ENCODE results near the gene NECAB2. TPM values are rescaled to one million over a fixed set of nuclear protein-coding genes. Genes with fewer than 3 reads are reported as not detected.

NECAB2 gene
- total RNA-seq, 4 donors from 2014 or later: not detected

- TF ChIP-seq POLR2AphosphoS5 (IDR thresholded peaks at IDR 0.05): no peak
- TF ChIP-seq EP300 (IDR thresholded peaks at IDR 0.05): no peak
- no peak for TF ChIP-seq POLR2A (IDR thresholded peaks at IDR 0.05)
- no peak for TF ChIP-seq CTCF (IDR thresholded peaks at IDR 0.05)
- Histone ChIP-seq H3K27me3 (peaks cover 21% of the 10 kb centered on the region), H3K27ac (no peak overlapping the region), H3K4me3 (no peak overlapping the region), H3K4me1 (peaks cover 8% of the 10 kb centered on the region), H3K9me3 (no peaks in the 10 kb centered on the region), H3K36me3 (peaks cover 47% of the 10 kb centered on the region)
- 95% methylated on average over 24 of the region's 36 CpGs for WGBS
- no peak for DNase-seq (ENCODE audit: low spot score in 2 of 2)
Measured at GRCh38 chr16:83965444-83966152, 2.4 kb upstream of the NECAB2 start.

- Histone ChIP-seq H3K27me3 (peaks cover 21% of the 10 kb centered on the region), H3K27ac (no peak overlapping the region), H3K4me3 (no peak overlapping the region), H3K36me3 (peaks cover 41% of the 10 kb centered on the region), H3K4me1 (peaks cover 8% of the 10 kb centered on the region), H3K9me3 (no peaks in the 10 kb centered on the region)
- 93% methylated on average over 12 of the region's 13 CpGs for WGBS
- peak in 1 of 2 donors; percentile 21 for DNase-seq (ENCODE audit: low spot score in 2 of 2)
- no peak for TF ChIP-seq CTCF (IDR thresholded peaks at IDR 0.05)
- no peak for TF ChIP-seq POLR2A (IDR thresholded peaks at IDR 0.05)
- no peak for TF ChIP-seq POLR2AphosphoS5 (IDR thresholded peaks at IDR 0.05)
- no peak for TF ChIP-seq EP300 (IDR thresholded peaks at IDR 0.05)
Measured at GRCh38 chr16:83966153-83966696, 1.8 kb upstream of the NECAB2 start.

DNA sequence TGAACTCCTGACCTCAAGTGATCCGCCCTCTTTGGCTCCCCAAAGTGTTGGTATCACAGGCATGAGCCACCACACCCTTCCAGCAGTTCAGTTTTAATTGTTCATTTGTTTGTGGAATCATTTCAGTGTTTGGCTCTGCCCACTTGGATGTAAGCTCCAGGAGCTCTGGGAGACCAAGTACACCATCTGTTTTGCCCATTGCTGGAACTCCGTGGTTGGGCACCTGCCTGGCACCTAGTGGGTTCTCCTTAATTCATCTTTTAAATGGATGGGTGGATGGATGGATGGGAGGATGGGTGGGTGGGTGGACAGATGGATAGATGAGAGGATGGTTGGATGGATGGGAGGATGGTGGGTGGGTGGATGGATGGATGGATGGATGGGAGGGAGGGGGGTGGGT is 953 bp upstream of the NECAB2 start:
- TF ChIP-seq CTCF (IDR thresholded peaks at IDR 0.05): no peak
- TF ChIP-seq POLR2AphosphoS5 (IDR thresholded peaks at IDR 0.05): no peak
- TF ChIP-seq POLR2A (IDR thresholded peaks at IDR 0.05): no peak
- no peak for TF ChIP-seq EP300 (IDR thresholded peaks at IDR 0.05)
- H3K4me3 ChIP-seq: no peak overlapping the region
- no peak overlapping the region for H3K27ac ChIP-seq
- peaks cover 32% of the 10 kb centered on the region for H3K36me3 ChIP-seq
- WGBS: 54% methylated on average over 2 of the region's 2 CpGs
- peaks cover 21% of the 10 kb centered on the region for H3K27me3 ChIP-seq
- DNase-seq (ENCODE audit: low spot score in 2 of 2): peak in 1 of 2 donors; percentile 17
- H3K9me3 ChIP-seq: no peaks in the 10 kb centered on the region
- H3K4me1 ChIP-seq: peaks cover 8% of the 10 kb centered on the region

DNA sequence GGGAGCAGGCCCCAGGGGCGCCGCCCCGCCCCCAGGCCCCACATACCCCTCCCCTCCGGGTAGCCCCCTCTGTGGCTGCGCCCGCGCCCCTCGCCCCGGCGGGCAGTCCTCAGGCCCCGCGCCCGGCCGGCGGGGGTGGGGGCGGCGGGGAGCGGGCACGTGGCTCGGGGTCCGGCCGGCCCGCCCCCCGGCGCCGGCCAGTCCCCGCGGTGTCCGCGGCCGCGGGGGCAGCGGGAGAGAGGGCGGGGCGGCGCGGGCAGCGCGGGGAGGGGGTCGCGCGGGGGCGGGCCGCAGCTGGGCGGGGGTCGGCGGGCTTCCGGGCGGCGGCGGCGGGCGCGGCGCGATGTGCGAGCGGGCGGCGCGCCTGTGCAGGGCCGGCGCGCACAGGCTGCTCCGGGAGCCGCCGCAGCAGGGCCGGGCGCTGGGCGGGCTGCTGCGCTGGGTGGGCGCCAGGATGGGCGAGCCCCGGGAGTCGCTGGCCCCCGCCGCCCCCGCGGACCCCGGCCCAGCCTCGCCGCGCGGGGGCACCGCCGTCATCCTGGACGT is 335 bp downstream of the NECAB2 start:
- TF ChIP-seq POLR2AphosphoS5 (IDR thresholded peaks at IDR 0.05) (no peak), POLR2A (IDR thresholded peaks at IDR 0.05) (no peak), CTCF (IDR thresholded peaks at IDR 0.05) (no peak), EP300 (IDR thresholded peaks at IDR 0.05) (no peak)
- Histone ChIP-seq H3K9me3 (no peaks in the 10 kb centered on the region), H3K27ac (no peak overlapping the region), H3K4me3 (peak overlapping the region; percentile 45), H3K4me1 (peaks cover 8% of the 10 kb centered on the region), H3K36me3 (peaks cover 20% of the 10 kb centered on the region), H3K27me3 (peaks cover 21% of the 10 kb centered on the region)
- no peak for DNase-seq (ENCODE audit: low spot score in 2 of 2)
- no CpG with 5 or more reads among the region's 87 CpGs for WGBS

DNA sequence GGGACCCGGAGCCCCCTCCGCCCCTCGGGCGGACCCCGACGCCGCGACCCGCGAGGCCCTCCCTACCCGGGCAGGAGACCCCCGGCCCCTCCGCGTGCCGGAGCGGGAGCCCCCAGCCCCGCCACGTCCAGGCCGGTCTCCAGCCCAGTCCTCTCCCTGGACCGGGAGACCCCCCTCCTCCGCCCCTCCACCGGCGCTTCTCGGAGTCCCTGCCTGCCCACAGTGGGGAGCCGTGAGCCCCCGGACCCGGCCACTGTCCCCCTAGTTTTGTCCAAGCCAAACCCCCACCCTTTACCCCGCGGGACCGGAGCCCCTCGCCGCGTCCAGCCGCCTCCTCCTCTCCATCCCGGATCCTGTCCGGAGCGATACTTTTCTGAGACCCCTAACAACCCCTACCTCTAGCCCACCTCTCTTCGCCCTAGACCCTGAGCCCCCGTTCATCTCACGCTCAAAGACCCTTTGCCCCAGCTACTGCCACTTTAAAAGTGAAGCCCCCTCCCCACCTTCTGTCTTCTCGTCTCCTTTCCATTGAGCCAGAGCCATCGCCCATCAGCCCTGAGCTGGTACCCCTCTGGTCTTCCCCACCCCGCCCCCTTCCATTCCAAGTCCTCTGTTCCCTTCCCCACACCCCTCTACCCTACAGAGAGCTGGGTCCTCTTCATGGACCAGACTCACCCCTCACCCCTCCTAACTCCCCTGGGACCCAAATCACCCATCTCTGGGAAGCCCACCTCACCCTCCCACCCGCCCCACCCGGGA is 1.0 kb downstream of the NECAB2 start:
- peak in 1 of 2 donors; percentile 65 for DNase-seq (ENCODE audit: low spot score in 2 of 2)
- Histone ChIP-seq H3K9me3 (no peaks in the 10 kb centered on the region), H3K4me1 (peaks cover 8% of the 10 kb centered on the region), H3K27me3 (peaks cover 21% of the 10 kb centered on the region), H3K27ac (no peak overlapping the region), H3K4me3 (peak overlapping the region; percentile 28), H3K36me3 (peaks cover 15% of the 10 kb centered on the region)
- TF ChIP-seq EP300 (IDR thresholded peaks at IDR 0.05) (no peak), POLR2A (IDR thresholded peaks at IDR 0.05) (no peak), CTCF (IDR thresholded peaks at IDR 0.05) (no peak), POLR2AphosphoS5 (IDR thresholded peaks at IDR 0.05) (no peak)
- WGBS: 7% methylated on average over 18 of the region's 45 CpGs

All from suprapubic skin (tissue), 4 donors.